ENCODE data around the gene REC8.

DNA sequence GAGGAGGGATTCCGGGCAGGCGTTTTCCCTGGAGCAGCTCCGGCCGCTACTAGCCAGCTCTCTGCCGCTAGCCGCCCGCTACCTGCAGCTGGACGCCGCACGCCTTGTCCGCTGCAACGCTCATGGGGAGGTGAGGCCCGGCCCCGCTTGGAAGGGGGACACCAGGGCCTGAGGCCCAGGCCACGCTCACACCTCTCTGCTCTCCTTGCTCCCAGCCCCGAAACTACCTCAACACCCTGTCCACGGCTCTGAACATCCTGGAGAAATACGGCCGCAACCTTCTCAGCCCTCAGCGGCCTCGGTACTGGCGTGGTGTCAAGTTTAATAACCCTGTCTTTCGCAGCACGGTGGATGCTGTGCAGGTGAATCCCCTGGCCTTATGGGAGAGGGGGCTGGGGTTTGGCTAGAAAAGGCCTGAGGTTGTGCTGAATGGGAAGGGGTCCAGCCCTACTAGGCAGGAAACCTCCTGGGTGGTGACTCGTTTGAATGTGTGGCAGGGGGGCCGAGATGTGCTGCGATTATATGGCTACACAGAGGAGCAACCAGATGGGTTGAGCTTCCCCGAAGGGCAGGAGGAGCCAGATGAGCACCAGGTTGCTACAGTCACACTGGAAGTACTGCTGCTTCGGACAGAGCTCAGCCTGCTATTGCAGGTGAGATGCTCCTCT, 24.0 kb upstream of the REC8 start:
- TF ChIP-seq, protein P1, sequence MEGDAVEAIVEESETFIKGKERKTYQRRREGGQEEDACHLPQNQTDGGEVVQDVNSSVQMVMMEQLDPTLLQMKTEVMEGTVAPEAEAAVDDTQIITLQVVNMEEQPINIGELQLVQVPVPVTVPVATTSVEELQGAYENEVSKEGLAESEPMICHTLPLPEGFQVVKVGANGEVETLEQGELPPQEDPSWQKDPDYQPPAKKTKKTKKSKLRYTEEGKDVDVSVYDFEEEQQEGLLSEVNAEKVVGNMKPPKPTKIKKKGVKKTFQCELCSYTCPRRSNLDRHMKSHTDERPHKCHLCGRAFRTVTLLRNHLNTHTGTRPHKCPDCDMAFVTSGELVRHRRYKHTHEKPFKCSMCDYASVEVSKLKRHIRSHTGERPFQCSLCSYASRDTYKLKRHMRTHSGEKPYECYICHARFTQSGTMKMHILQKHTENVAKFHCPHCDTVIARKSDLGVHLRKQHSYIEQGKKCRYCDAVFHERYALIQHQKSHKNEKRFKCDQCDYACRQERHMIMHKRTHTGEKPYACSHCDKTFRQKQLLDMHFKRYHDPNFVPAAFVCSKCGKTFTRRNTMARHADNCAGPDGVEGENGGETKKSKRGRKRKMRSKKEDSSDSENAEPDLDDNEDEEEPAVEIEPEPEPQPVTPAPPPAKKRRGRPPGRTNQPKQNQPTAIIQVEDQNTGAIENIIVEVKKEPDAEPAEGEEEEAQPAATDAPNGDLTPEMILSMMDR (IDR thresholded peaks at IDR 0.05): no peak
- TF ChIP-seq POLR2A (IDR thresholded peaks at IDR 0.05): no peak
